HEK293 (cell line): ENCODE measurements around the gene SH3RF3.

Source experiments
- IKZF3 ChIP-seq: fragments of 450-650 bp; IDR thresholded peaks from 2 replicates; pipeline ENCODE4 v1.5.0; 2018; ENCODE audit warnings: missing biosample characterization, mild to moderate bottlenecking, missing genetic modification characterization, moderate library complexity
- ZBTB20 ChIP-seq: fragments of 450-650 bp; formaldehyde crosslinking; IDR thresholded peaks from 2 replicates; pipeline ENCODE4 v1.5.1; 2016; ENCODE audit warnings: missing biosample characterization, missing genetic modification characterization
- ZBTB7A ChIP-seq: fragments of 450-650 bp; formaldehyde crosslinking; IDR thresholded peaks from 2 replicates; pipeline ENCODE4 v1.5.1; 2016; ENCODE audit warnings: low read depth, missing biosample characterization, missing genetic modification characterization
- ZNF239 ChIP-seq: fragments of 450-650 bp; formaldehyde crosslinking; IDR thresholded peaks from 2 replicates; pipeline ENCODE4 v1.5.1; 2016; ENCODE audit warnings: missing biosample characterization, missing genetic modification characterization
- ZNF426 ChIP-seq: fragments of 450-650 bp; formaldehyde crosslinking; IDR thresholded peaks from 2 replicates; pipeline ENCODE4 v1.5.1; 2017; ENCODE audit warnings: missing biosample characterization, missing genetic modification characterization, mild to moderate bottlenecking, inconsistent platforms, moderate library complexity
- ZNF629 ChIP-seq: fragments of 450-650 bp; formaldehyde crosslinking; IDR thresholded peaks from 2 replicates; pipeline ENCODE4 v1.5.1; 2017; ENCODE audit warnings: missing biosample characterization, missing genetic modification characterization
- ZNF639 ChIP-seq: fragments of 450-650 bp; formaldehyde crosslinking; IDR thresholded peaks from 2 replicates; pipeline ENCODE4 v1.5.1; 2016; ENCODE audit warnings: missing biosample characterization, missing genetic modification characterization
- TF ChIP-seq, protein P1 (sequence below): fragments of 450-650 bp; formaldehyde crosslinking; IDR thresholded peaks from 2 replicates; pipeline ENCODE4 v1.5.1; 2016; ENCODE audit warnings: missing biosample characterization, missing genetic modification characterization

DNA sequence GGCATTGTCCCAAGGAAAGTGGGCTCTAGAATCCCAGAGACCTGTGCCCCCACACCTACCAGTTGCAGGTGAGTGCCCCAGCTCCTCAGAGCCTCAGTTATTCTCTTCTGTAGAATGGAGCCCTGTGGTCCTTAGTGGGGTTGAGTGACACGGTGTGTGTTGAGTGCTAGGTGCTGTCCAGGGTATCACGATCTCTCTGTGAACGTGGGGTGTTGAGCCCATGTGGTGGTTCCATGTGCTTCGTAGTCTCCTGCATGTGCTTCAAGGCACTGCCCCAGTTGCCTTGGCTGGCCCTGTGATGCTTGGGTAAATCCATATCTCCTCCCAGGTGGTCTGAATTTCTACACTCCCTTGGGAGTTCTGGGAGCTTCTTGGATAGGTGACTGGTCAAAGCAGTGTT, 54.9 kb downstream of the SH3RF3 start:
- TF ChIP-seq ZNF629 (no peak), ZBTB7A (tag by site-specific recombination) (no peak), ZNF639 (tag by site-specific recombination) (no peak), ZNF426 (no peak), ZNF239 (tag by site-specific recombination) (no peak), ZBTB20 (tag by site-specific recombination) (no peak), IKZF3 (tag by site-specific recombination) (no peak)
- TF ChIP-seq, protein P1, sequence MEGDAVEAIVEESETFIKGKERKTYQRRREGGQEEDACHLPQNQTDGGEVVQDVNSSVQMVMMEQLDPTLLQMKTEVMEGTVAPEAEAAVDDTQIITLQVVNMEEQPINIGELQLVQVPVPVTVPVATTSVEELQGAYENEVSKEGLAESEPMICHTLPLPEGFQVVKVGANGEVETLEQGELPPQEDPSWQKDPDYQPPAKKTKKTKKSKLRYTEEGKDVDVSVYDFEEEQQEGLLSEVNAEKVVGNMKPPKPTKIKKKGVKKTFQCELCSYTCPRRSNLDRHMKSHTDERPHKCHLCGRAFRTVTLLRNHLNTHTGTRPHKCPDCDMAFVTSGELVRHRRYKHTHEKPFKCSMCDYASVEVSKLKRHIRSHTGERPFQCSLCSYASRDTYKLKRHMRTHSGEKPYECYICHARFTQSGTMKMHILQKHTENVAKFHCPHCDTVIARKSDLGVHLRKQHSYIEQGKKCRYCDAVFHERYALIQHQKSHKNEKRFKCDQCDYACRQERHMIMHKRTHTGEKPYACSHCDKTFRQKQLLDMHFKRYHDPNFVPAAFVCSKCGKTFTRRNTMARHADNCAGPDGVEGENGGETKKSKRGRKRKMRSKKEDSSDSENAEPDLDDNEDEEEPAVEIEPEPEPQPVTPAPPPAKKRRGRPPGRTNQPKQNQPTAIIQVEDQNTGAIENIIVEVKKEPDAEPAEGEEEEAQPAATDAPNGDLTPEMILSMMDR (tag by site-specific recombination): no peak
